H9 (cell line): ENCODE results near the gene FMN1. TPM values are rescaled to one million over a fixed set of nuclear protein-coding genes. Genes with fewer than 3 reads are reported as not detected.

Experiments
- DNase-seq: peaks from one replicate; pipeline ENCODE4 v3.0.0-alpha.2; 2017
- H2AFZ ChIP-seq: one replicate; pipeline ENCODE4 v1.6.1; 2013; ENCODE audit warnings: mild to moderate bottlenecking, low read length, control low read depth, moderate library complexity
- H2AK5ac ChIP-seq: 2 replicates; pipeline ENCODE4 v1.6.1; 2013; ENCODE audit warnings: low read length, control low read depth, mixed read lengths; ENCODE audit not compliant: insufficient read length
- H2BK120ac ChIP-seq: one replicate; pipeline ENCODE4 v1.6.1; 2013; ENCODE audit warnings: low read depth, mild to moderate bottlenecking, low read length, control low read depth, inconsistent platforms; ENCODE audit not compliant: poor library complexity, severe bottlenecking
- H2BK12ac ChIP-seq: 2 replicates; pipeline ENCODE4 v1.6.1; 2013; ENCODE audit warnings: low read length, control low read depth, mixed read lengths, low read depth; ENCODE audit not compliant: insufficient read length
- H2BK15ac ChIP-seq: 2 replicates; pipeline ENCODE4 v1.6.1; 2013; ENCODE audit warnings: low read depth, low read length, control low read depth
- H2BK20ac ChIP-seq: one replicate; pipeline ENCODE4 v1.6.1; 2013; ENCODE audit warnings: low read depth, mild to moderate bottlenecking, low read length, control low read depth, inconsistent platforms; ENCODE audit not compliant: poor library complexity, severe bottlenecking
- H2BK5ac ChIP-seq: 2 replicates; pipeline ENCODE4 v1.6.1; 2013; ENCODE audit warnings: low read length, control low read depth, mixed read lengths; ENCODE audit not compliant: insufficient read length
- H3K14ac ChIP-seq: 2 replicates; pipeline ENCODE4 v1.6.1; 2013; ENCODE audit warnings: low read length, control low read depth; ENCODE audit not compliant: insufficient read depth
- H3K18ac ChIP-seq: 2 replicates; pipeline ENCODE4 v1.6.1; 2013; ENCODE audit warnings: low read depth, mild to moderate bottlenecking, mixed read lengths, low read length, control low read depth; ENCODE audit not compliant: insufficient read length
- H3K23ac ChIP-seq: 2 replicates; pipeline ENCODE4 v1.6.1; 2013; ENCODE audit warnings: low read length, control low read depth, mixed read lengths, low read depth; ENCODE audit not compliant: insufficient read length
- H3K23me2 ChIP-seq: 2 replicates; pipeline ENCODE4 v1.6.1; 2013; ENCODE audit warnings: low read depth, mild to moderate bottlenecking, mixed read lengths, low read length, control low read depth; ENCODE audit not compliant: insufficient read length, poor library complexity, severe bottlenecking
- H3K27ac ChIP-seq: 2 replicates; pipeline ENCODE4 v1.5.1; 2013; ENCODE audit warnings: low read length, control low read depth, mixed read lengths, low read depth; ENCODE audit not compliant: insufficient read length
- H3K27me3 ChIP-seq: 2 replicates; pipeline ENCODE4 v1.6.1; 2013; ENCODE audit warnings: low read length, control low read depth, inconsistent platforms; ENCODE audit not compliant: insufficient read depth
- H3K4ac ChIP-seq: 2 replicates; pipeline ENCODE4 v1.6.1; 2013; ENCODE audit warnings: low read depth, mild to moderate bottlenecking, control low read depth, inconsistent platforms, low read length, moderate library complexity
- H3K4me1 ChIP-seq: 2 replicates; pipeline ENCODE4 v1.6.1; 2013; ENCODE audit warnings: low read length, control low read depth, inconsistent platforms; ENCODE audit not compliant: insufficient read depth
- H3K4me2 ChIP-seq: 2 replicates; pipeline ENCODE4 v1.6.1; 2013; ENCODE audit warnings: low read length, control low read depth, mixed read lengths; ENCODE audit not compliant: insufficient read length, insufficient read depth
- H3K56ac ChIP-seq: 2 replicates; pipeline ENCODE4 v1.6.1; 2013; ENCODE audit warnings: low read depth, mild to moderate bottlenecking, mixed read lengths, low read length, control low read depth; ENCODE audit not compliant: insufficient read length
- H3K79me1 ChIP-seq: 2 replicates; pipeline ENCODE4 v1.6.1; 2013; ENCODE audit warnings: low read depth, mild to moderate bottlenecking, moderate library complexity, low read length, control low read depth, inconsistent platforms; ENCODE audit not compliant: insufficient read depth, poor library complexity, severe bottlenecking
- H3K79me2 ChIP-seq: 2 replicates; pipeline ENCODE4 v1.6.1; 2013; ENCODE audit warnings: low read length, control low read depth, inconsistent platforms; ENCODE audit not compliant: insufficient read depth
- H3K9ac ChIP-seq: 2 replicates; pipeline ENCODE4 v1.6.1; 2013; ENCODE audit warnings: low read length, control low read depth, mixed read lengths; ENCODE audit not compliant: insufficient read length; ENCODE audit errors: extremely low read depth
- H3K9me3 ChIP-seq: one replicate; pipeline ENCODE4 v1.6.1; 2013; ENCODE audit warnings: low read depth, low read length, inconsistent platforms; ENCODE audit not compliant: control insufficient read depth
- H3T11ph ChIP-seq: one replicate; pipeline ENCODE4 v1.6.1; 2013; ENCODE audit warnings: mild to moderate bottlenecking, low read length, control low read depth, inconsistent platforms
- H4K20me1 ChIP-seq: one replicate; pipeline ENCODE4 v1.6.1; 2013; ENCODE audit not compliant: control insufficient read depth, insufficient read length, insufficient read depth
- H4K5ac ChIP-seq: 2 replicates; pipeline ENCODE4 v1.6.1; 2013; ENCODE audit warnings: low read depth, mild to moderate bottlenecking, mixed read lengths, low read length, control low read depth; ENCODE audit not compliant: insufficient read length
- H4K8ac ChIP-seq: replicated peaks from 2 replicates; pipeline ENCODE4 v1.6.1; 2013; ENCODE audit warnings: low read length, control low read depth, mixed read lengths, low read depth; ENCODE audit not compliant: insufficient read length
- H4K91ac ChIP-seq: 2 replicates; pipeline ENCODE4 v1.6.1; 2013; ENCODE audit warnings: low read depth, mild to moderate bottlenecking, moderate library complexity, mixed read lengths, low read length, control low read depth; ENCODE audit not compliant: insufficient read length
- H3K27ac Mint-ChIP-seq, 3 experiments: 2 replicates in 2 of 3; 3 replicates in 1 of 3; pipeline ENCODE4 v1.8.0; 2020 to 2021; ENCODE audit warnings: mixed read lengths in 3 of 3, mild to moderate bottlenecking in 1 of 3, moderate library complexity in 1 of 3
- H3K27me3 Mint-ChIP-seq: 2 replicates; pipeline ENCODE4 v1.8.0; 2021; ENCODE audit warnings: low read depth, mild to moderate bottlenecking, moderate library complexity, mixed read lengths
- H3K36me3 Mint-ChIP-seq, 3 experiments: 2 replicates in 2 of 3; 3 replicates in 1 of 3; pipeline ENCODE4 v1.8.0; 2020 to 2021; ENCODE audit warnings: low read depth in 3 of 3, mixed read lengths in 3 of 3; ENCODE audit not compliant: insufficient read depth in 1 of 3
- H3K4me1 Mint-ChIP-seq, 2 experiments: 2 replicates each; pipeline ENCODE4 v1.8.0; 2020; ENCODE audit warnings: mixed read lengths in 2 of 2
- H3K4me3 Mint-ChIP-seq, 2 experiments: 2 replicates in 1 of 2; 3 replicates in 1 of 2; pipeline ENCODE4 v1.8.0; 2020 to 2021; ENCODE audit warnings: mild to moderate bottlenecking in 2 of 2, mixed read lengths in 2 of 2, moderate library complexity in 1 of 2
- H3K9me3 Mint-ChIP-seq, 2 experiments: 2 replicates in 1 of 2; 3 replicates in 1 of 2; pipeline ENCODE4 v1.8.0; 2020; ENCODE audit warnings: mild to moderate bottlenecking in 2 of 2, mixed read lengths in 2 of 2, moderate library complexity in 1 of 2
- CTCF ChIP-seq: fragments of 200-600 bp; sonication (generic); conservative IDR thresholded peaks from 3 replicates; pipeline ENCODE4 v1.8.0; 2021; ENCODE audit warnings: antibody characterized with exemption, mild to moderate bottlenecking
- WGBS: extraction: QIAGEN DNeasy Blood & Tissue Kit; methylation state at CpG from one replicate; pipeline ENCODE4 v1.1.7; 2013; ENCODE audit warnings: missing lambda C conversion rate, low lambda C conversion rate, mixed read lengths; ENCODE audit not compliant: insufficient read length; ENCODE audit errors: extremely low coverage; 5-methylcytosine and 5-hydroxymethylcytosine counted together
- total RNA-seq: library from RNA; stranded (reverse); gene quantifications from 2 replicates; pipeline ENCODE4 v1.2.1, GENCODE V29; 2021

FMN1 gene
- total RNA-seq, 1 experiment from 2014 or later, result 1.9 TPM

GRCh38 chr15:33076937-33077336, 117.6 kb downstream of the FMN1 start:
- no peak overlapping the region for H3K23ac ChIP-seq
- TF ChIP-seq CTCF, result no peak
- H3K23me2 ChIP-seq, result no peaks in the 10 kb centered on the region
- no peak overlapping the region for H2AK5ac ChIP-seq
- H4K8ac ChIP-seq, result no peak overlapping the region
- H4K20me1 ChIP-seq, result no peaks in the 10 kb centered on the region
- H3T11ph ChIP-seq, result no peak overlapping the region
- H3K56ac ChIP-seq, result no peak overlapping the region
- no peak for DNase-seq
- WGBS, result no CpG with 5 or more reads among the region's 7 CpGs
- no peak overlapping the region for H2BK20ac ChIP-seq
- Mint-ChIP-seq H3K4me3 (no peak overlapping the region), H3K4me1 (peaks cover 5 to 11% of the 10 kb centered on the region in 2 experiments), H3K36me3 (no peaks in the 10 kb centered on the region), H3K9me3 (no peaks in the 10 kb centered on the region), H3K27ac (no peak overlapping the region), H3K27me3 (no peaks in the 10 kb centered on the region)
- H3K18ac ChIP-seq, result no peak overlapping the region
- no peak overlapping the region for H3K9ac ChIP-seq
- no peaks in the 10 kb centered on the region for H3K9me3 ChIP-seq
- no peaks in the 10 kb centered on the region for H3K79me2 ChIP-seq
- no peak overlapping the region for H4K5ac ChIP-seq
- H3K4me1 ChIP-seq, result no peaks in the 10 kb centered on the region; the same call in 1 of the 2 replicates
- H2AFZ ChIP-seq, result no peak overlapping the region
- no peak overlapping the region for H3K14ac ChIP-seq
- no peaks in the 10 kb centered on the region for H3K27me3 ChIP-seq
- no peak overlapping the region for H4K91ac ChIP-seq
- no peak overlapping the region for H2BK120ac ChIP-seq
- no peak overlapping the region for H2BK12ac ChIP-seq
- H3K79me1 ChIP-seq, result no peaks in the 10 kb centered on the region
- H3K27ac ChIP-seq, result no peak overlapping the region
- no peak overlapping the region for H3K4ac ChIP-seq
- H3K4me2 ChIP-seq, result no peak overlapping the region
- H2BK5ac ChIP-seq, result no peak overlapping the region
- H2BK15ac ChIP-seq, result no peak overlapping the region
